Vagina (tissue), 2 donors: ENCODE measurements around the gene ASAH2. TPM values are rescaled to one million over a fixed set of nuclear protein-coding genes. Genes with fewer than 3 reads are reported as not detected.

ENCODE experiments used
- DNase-seq, 2 donors: peaks; one replicate each; pipeline ENCODE4 v3.0.0-alpha.2; 2017; ENCODE audit errors: extremely low spot score in 2 of 2
- H3K27ac ChIP-seq: fragments of 200-600 bp; sonication (generic); one replicate; pipeline ENCODE4 v1.5.1; 2019
- H3K27me3 ChIP-seq: fragments of 200-600 bp; sonication (generic); one replicate; pipeline ENCODE4 v1.5.1; 2019
- H3K36me3 ChIP-seq, 2 donors: fragments of 200-600 bp; sonication (generic); one replicate each; pipeline ENCODE4 v1.5.1; 2017 to 2019
- H3K4me1 ChIP-seq: fragments of 200-600 bp; sonication (generic); one replicate; pipeline ENCODE4 v1.5.1; 2019
- H3K4me3 ChIP-seq, 2 donors: fragments of 200-600 bp; sonication (generic); 1 replicate in 1 of 2; 2 replicates in 1 of 2; pipeline ENCODE4 v1.5.1; 2016 to 2019
- H3K9me3 ChIP-seq: fragments of 200-600 bp; sonication (generic); one replicate; pipeline ENCODE4 v1.5.1; 2019
- POLR2A ChIP-seq, 2 donors: fragments of 450-650 bp; IDR thresholded peaks; one replicate each; pipeline ENCODE4 v1.6.1; 2017; ENCODE audit warnings: antibody characterized with exemption in 2 of 2, mild to moderate bottlenecking in 2 of 2, moderate library complexity in 2 of 2
- POLR2AphosphoS5 ChIP-seq, 2 donors: sonication (generic); formaldehyde crosslinking; IDR thresholded peaks; one replicate each; pipeline ENCODE4 v1.9.0; 2017; ENCODE audit warnings: antibody characterized with exemption in 2 of 2, mild to moderate bottlenecking in 2 of 2, low read depth in 1 of 2; ENCODE audit not compliant: insufficient read depth in 1 of 2
- intact Hi-C: fragments of 100-400 bp; cut with DNase I; formaldehyde crosslinking; loops from one replicate; pipeline ENCODE4 v1.15.1; 2023
- total RNA-seq: library from RNA; depleted of rRNA; stranded (reverse); fragments of >200 nt; gene quantifications from one replicate; pipeline ENCODE4 v1.2.3, GENCODE V29; 2016
- TF ChIP-seq, protein P1 (sequence below), 3 experiments: fragments of 450-650 bp in 2 of 3; fragments of 200-600 bp in 1 of 3; sonication (generic) in 1 of 3; IDR thresholded peaks; one replicate each; pipeline ENCODE4 v1.5.1; 2017 to 2019; ENCODE audit warnings: antibody characterized with exemption in 3 of 3, mild to moderate bottlenecking in 2 of 3, moderate library complexity in 2 of 3

ASAH2 gene
- 2.5 TPM for total RNA-seq

DNA sequence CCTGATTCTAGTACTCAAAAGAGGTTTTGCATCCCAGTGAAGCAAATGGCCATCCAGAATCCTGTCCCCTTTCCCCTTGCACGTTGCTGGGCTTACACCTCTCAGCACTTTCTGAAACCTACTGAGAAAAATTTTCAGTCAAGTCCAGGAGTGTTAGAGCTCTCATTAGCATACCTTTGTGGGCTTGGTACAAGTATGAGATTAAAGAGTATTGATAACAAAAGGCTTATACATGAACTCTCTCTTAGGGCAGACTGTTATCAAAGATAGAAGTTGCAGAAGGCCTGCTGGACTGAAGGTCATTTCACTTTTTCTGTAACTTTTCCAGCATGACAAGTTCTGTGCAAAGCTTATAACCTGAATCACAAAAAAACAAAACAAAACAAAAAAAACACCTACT is at the start of gene ASAH2:
TSS of gene ASAH2 (minus strand) at position 123 of the 400 bp plus-strand sequence. CDS start 2,906 bp downstream, outside the sequence.
- Histone ChIP-seq H3K27me3 (no peaks in the 10 kb centered on the region), H3K36me3 (no peaks in the 10 kb centered on the region), H3K27ac (no peak within 1 kb of the TSS), H3K4me1 (no peaks in the 10 kb centered on the region), H3K4me3 (no peak within 1 kb of the TSS), H3K9me3 (no peaks in the 10 kb centered on the region)
- TF ChIP-seq POLR2A (IDR thresholded peaks at IDR 0.05) (no peak), POLR2AphosphoS5 (IDR thresholded peaks at IDR 0.05; ENCODE audit: insufficient read depth in 1 of 2, low read depth in 1 of 2) (no peak)
- TF ChIP-seq, protein P1, sequence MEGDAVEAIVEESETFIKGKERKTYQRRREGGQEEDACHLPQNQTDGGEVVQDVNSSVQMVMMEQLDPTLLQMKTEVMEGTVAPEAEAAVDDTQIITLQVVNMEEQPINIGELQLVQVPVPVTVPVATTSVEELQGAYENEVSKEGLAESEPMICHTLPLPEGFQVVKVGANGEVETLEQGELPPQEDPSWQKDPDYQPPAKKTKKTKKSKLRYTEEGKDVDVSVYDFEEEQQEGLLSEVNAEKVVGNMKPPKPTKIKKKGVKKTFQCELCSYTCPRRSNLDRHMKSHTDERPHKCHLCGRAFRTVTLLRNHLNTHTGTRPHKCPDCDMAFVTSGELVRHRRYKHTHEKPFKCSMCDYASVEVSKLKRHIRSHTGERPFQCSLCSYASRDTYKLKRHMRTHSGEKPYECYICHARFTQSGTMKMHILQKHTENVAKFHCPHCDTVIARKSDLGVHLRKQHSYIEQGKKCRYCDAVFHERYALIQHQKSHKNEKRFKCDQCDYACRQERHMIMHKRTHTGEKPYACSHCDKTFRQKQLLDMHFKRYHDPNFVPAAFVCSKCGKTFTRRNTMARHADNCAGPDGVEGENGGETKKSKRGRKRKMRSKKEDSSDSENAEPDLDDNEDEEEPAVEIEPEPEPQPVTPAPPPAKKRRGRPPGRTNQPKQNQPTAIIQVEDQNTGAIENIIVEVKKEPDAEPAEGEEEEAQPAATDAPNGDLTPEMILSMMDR (IDR thresholded peaks at IDR 0.05): no peak
- no peak for DNase-seq
- intact Hi-C loops: no loop called here

DNA sequence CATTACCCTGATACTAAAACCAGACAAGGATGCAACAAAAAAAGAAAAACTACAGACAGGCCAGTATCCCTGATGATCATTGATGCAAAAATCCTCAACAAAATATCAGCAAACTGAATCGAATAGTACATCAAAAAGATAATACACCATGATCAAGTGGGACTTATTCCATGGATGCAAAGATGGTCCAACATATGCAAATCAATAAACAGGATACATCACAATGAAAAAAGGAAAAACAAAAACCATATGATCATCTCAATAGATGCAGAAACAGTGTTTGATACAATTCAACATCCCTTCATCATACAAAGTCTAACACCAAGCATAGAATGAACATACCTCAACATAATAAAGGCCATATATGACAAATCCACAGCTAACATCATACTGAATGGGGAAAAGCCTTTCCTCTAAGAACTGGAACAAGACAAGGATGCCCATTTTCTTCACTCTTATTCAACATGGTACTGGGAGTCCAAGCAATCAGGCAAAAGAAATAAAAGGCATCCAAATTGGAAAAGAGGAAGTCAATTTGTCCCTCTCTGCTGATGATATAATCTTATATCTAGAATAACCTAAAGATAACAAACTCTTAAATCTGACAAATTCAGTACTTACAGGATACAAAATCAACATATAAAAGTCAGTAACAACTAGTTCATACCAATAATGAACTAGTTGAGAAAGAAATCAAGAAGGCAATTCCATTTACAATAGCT is 48.8 kb upstream of the ASAH2 start:
- H3K9me3 ChIP-seq: no peaks in the 10 kb centered on the region
- DNase-seq: no peak
- no peaks in the 10 kb centered on the region for H3K4me1 ChIP-seq
- no peak overlapping the region for H3K27ac ChIP-seq
- TF ChIP-seq, protein P1 (IDR thresholded peaks at IDR 0.05): no peak
- TF ChIP-seq POLR2AphosphoS5 (IDR thresholded peaks at IDR 0.05; ENCODE audit: insufficient read depth in 1 of 2, low read depth in 1 of 2) (no peak), POLR2A (IDR thresholded peaks at IDR 0.05) (no peak)
- no peaks in the 10 kb centered on the region for H3K36me3 ChIP-seq
- intact Hi-C loops: no loop called here
- H3K4me3 ChIP-seq: no peak overlapping the region
- H3K27me3 ChIP-seq: no peaks in the 10 kb centered on the region

DNA sequence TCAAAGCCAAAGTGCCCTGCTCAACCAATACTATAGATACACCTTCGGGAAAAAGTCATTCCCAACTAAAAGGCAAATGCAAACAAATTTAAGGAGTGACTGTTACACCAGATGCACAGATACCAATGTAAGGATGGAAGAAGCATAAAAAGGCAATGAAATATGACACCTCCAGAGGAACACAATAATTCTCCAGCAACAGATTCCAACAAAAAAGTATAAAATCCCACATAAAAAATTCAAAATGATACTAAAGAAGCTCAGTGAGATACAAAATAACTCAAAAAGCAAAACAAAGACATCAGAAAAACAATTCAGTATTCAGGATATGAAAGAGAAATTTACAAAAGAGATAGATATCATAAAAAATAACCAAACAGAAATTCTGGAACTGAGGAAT is 44.1 kb upstream of the ASAH2 start:
- no peak for DNase-seq
- no peak overlapping the region for H3K4me3 ChIP-seq
- H3K9me3 ChIP-seq: no peaks in the 10 kb centered on the region
- no peaks in the 10 kb centered on the region for H3K36me3 ChIP-seq
- H3K27me3 ChIP-seq: no peaks in the 10 kb centered on the region
- intact Hi-C loops: no loop called here
- H3K4me1 ChIP-seq: no peaks in the 10 kb centered on the region
- H3K27ac ChIP-seq: no peak overlapping the region
- TF ChIP-seq, protein P1 (IDR thresholded peaks at IDR 0.05): no peak
- TF ChIP-seq POLR2A (IDR thresholded peaks at IDR 0.05) (no peak), POLR2AphosphoS5 (IDR thresholded peaks at IDR 0.05; ENCODE audit: insufficient read depth in 1 of 2, low read depth in 1 of 2) (no peak)

DNA sequence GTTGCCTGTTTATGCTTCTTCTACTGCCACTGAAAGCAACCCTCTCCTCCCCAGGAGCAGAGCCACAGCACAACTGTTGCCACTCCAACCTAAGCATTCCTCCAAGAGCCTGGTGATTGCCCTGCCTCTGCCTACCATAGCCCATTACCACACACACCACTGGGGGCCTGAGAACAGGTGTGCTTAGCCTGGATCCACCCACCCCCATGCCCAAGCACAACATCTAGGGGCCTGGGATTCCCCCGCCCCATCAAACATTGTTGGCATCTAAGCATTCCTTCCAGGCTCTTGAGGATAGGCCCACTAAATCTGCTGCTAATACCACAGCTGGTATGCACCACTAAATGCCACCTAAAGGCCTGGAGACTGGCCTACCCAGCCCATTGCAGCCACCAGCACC is 43.3 kb upstream of the ASAH2 start:
- H3K36me3 ChIP-seq: no peaks in the 10 kb centered on the region
- no peaks in the 10 kb centered on the region for H3K4me1 ChIP-seq
- intact Hi-C loops: no loop called here
- H3K4me3 ChIP-seq: no peak overlapping the region
- no peak for TF ChIP-seq POLR2AphosphoS5 (IDR thresholded peaks at IDR 0.05; ENCODE audit: insufficient read depth in 1 of 2, low read depth in 1 of 2)
- TF ChIP-seq, protein P1 (IDR thresholded peaks at IDR 0.05): no peak
- no peak for TF ChIP-seq POLR2A (IDR thresholded peaks at IDR 0.05)
- no peak for DNase-seq
- no peaks in the 10 kb centered on the region for H3K9me3 ChIP-seq
- H3K27ac ChIP-seq: no peak overlapping the region
- H3K27me3 ChIP-seq: no peaks in the 10 kb centered on the region

DNA sequence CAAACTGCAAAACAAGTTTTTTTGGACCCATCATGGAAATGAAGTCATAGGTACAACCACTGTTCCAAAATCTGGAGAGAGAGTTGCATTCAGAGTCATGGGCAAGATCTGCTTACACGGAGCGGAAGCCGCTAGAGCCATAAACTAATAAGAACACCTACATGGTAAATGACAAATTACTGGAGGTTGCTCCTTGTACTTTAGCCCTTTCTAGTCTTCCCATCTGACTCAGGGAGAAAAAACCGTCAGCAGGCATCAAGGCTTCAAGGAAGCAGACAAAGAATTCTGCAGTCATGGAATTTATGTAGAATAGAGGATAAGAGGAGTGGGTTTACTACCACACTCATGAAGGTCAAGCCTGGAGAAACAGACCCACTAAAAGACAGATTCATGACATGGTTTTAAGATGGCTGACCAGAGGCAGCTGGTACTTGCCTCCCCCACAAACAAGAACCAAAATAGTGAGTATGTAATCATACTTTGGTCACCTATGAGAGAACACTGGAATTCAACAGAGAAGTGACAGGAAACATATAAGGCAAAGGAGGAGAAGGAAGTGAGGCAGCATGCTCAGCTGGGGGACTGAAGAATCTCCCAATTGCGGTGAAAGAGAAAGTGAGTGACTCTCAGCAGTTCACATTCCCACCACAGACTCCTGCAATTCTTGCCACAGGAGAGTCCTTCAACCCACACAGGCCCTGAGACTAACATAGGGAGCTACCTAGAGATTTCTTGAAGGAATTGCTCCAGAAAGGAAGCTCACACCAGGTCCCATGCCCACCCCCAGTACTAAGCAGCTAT is 42.4 kb upstream of the ASAH2 start:
- TF ChIP-seq POLR2AphosphoS5 (IDR thresholded peaks at IDR 0.05; ENCODE audit: insufficient read depth in 1 of 2, low read depth in 1 of 2): no peak
- no peak for TF ChIP-seq POLR2A (IDR thresholded peaks at IDR 0.05)
- TF ChIP-seq, protein P1 (IDR thresholded peaks at IDR 0.05): no peak
- no peaks in the 10 kb centered on the region for H3K36me3 ChIP-seq
- H3K4me3 ChIP-seq: no peak overlapping the region
- intact Hi-C loops: no loop called here
- DNase-seq: no peak
- no peak overlapping the region for H3K27ac ChIP-seq
- H3K4me1 ChIP-seq: no peaks in the 10 kb centered on the region
- no peaks in the 10 kb centered on the region for H3K9me3 ChIP-seq
- H3K27me3 ChIP-seq: no peaks in the 10 kb centered on the region
